HepG2 (cell line): ENCODE results near the gene PALM. TPM values are rescaled to one million over a fixed set of nuclear protein-coding genes. Genes with fewer than 3 reads are reported as not detected.

Experiments
- ATAC-seq: fragments of 200-7000 bp; cut with Tn5 transposase; 3 replicates; pipeline ENCODE4 v1.9.1; 2020; ENCODE audit warnings: mild to moderate bottlenecking, moderate library complexity
- BruUV-seq: library from RNA; stranded (reverse); fragments of 400-500 nt; replicated peaks from 2 replicates; lab custom pipeline; 2021; lab: Mats Ljungman, UMichigan
- CTCF ChIA-PET: fragments of 300-600 bp; formaldehyde crosslinking; extraction: SDS; loops from one replicate; lab custom pipeline; 2021; ENCODE audit warnings: low total read pairs, inconsistent platforms, low intra/inter-chr PET ratio; lab: Yijun Ruan, JAX
- POLR2A ChIA-PET: fragments of 350-600 bp; sonication (Branson Sonifier 250); formaldehyde crosslinking; loops from one replicate; lab custom pipeline; 2020; ENCODE audit warnings: antibody characterized with exemption, inconsistent platforms; lab: Yijun Ruan, JAX
- DNase-seq: peaks from one replicate; pipeline ENCODE4 v3.0.0-alpha.2; 2015; ENCODE audit warnings: low spot score
- FAIRE-seq: peaks from 3 replicates; lab custom pipeline; 2011; peaks lifted over from hg19 to GRCh38; lab: Jason Lieb, UNC
- H2AFZ ChIP-seq: one replicate; pipeline ENCODE4 v1.6.1; 2011; ENCODE audit warnings: low read length, inconsistent platforms
- H3K27ac ChIP-seq: fragments of 300-600 bp; 3 replicates; pipeline ENCODE4 v1.8.0; 2011; ENCODE audit warnings: mixed run types, mild to moderate bottlenecking, mixed read lengths, low read length, inconsistent platforms; ENCODE audit not compliant: insufficient read depth; ENCODE audit errors: extremely low read length
- H3K27me3 ChIP-seq, 2 experiments: fragments of 200-600 bp in 1 of 2; 2 replicates in 1 of 2; 3 replicates in 1 of 2; pipeline versions ENCODE4 v1.6.0 to v1.8.0; 2011; ENCODE audit warnings: low read length in 2 of 2, mild to moderate bottlenecking in 2 of 2, moderate library complexity in 2 of 2, inconsistent platforms in 1 of 2; ENCODE audit not compliant: insufficient read depth in 2 of 2, control insufficient read depth in 1 of 2
- H3K36me3 ChIP-seq, 2 experiments: fragments of 200-600 bp in 1 of 2; replicated peaks in 1 of 2; 2 replicates in 1 of 2; 3 replicates in 1 of 2; pipeline versions ENCODE4 v1.5.1 to v1.8.0; 2011; ENCODE audit warnings: low read length in 2 of 2, inconsistent platforms in 1 of 2; ENCODE audit not compliant: insufficient read depth in 2 of 2, control insufficient read depth in 1 of 2
- H3K4me1 ChIP-seq: 2 replicates; pipeline ENCODE4 v1.5.1; 2012; ENCODE audit warnings: low read length, inconsistent platforms; ENCODE audit not compliant: insufficient read depth
- H3K4me2 ChIP-seq: 2 replicates; pipeline ENCODE4 v1.6.0; 2011; ENCODE audit warnings: low read depth, low read length, inconsistent platforms
- H3K4me3 ChIP-seq, 3 experiments: fragments of 200-600 bp in 1 of 3; sonication (generic), shearing (Covaris generic) in 1 of 3; replicated peaks in 1 of 3; 2 replicates each; pipeline ENCODE4 v1.5.1; 2011 to 2016; ENCODE audit warnings: low read length in 3 of 3, inconsistent platforms in 2 of 3, low read depth in 2 of 3, mild to moderate bottlenecking in 2 of 3, control low read depth in 1 of 3, mixed read lengths in 1 of 3; ENCODE audit not compliant: insufficient read depth in 1 of 3
- H3K79me2 ChIP-seq: one replicate; pipeline ENCODE4 v1.6.1; 2011; ENCODE audit warnings: low read length, inconsistent platforms; ENCODE audit not compliant: insufficient read depth
- H3K9ac ChIP-seq: 2 replicates; pipeline ENCODE4 v1.6.0; 2011; ENCODE audit warnings: mild to moderate bottlenecking, low read depth, low read length, inconsistent platforms; ENCODE audit not compliant: insufficient read depth
- H3K9me3 ChIP-seq: 2 replicates; pipeline ENCODE4 v1.5.1; 2012; ENCODE audit warnings: mild to moderate bottlenecking, low read length
- H4K20me1 ChIP-seq: 2 replicates; pipeline ENCODE4 v1.6.0; 2011; ENCODE audit warnings: inconsistent platforms, mild to moderate bottlenecking, low read length, moderate library complexity; ENCODE audit not compliant: insufficient read depth
- CREB1 ChIP-seq, 2 experiments: fragments of 450-650 bp in 1 of 2; IDR thresholded peaks; 2 replicates each; pipeline ENCODE4 v1.6.1; 2016 to 2017; ENCODE audit warnings: control low read depth in 1 of 2, mild to moderate bottlenecking in 1 of 2, missing compliant biosample characterization in 1 of 2, missing genetic modification characterization in 1 of 2
- DNMT1 ChIP-seq: sonication (generic); formaldehyde crosslinking; IDR thresholded peaks from 2 replicates; pipeline ENCODE4 v1.5.1; 2020; ENCODE audit warnings: mild to moderate bottlenecking, missing genetic modification reagents
- FOSL2 ChIP-seq: sonication (generic); formaldehyde crosslinking; IDR thresholded peaks from 2 replicates; pipeline ENCODE4 v1.4.0; 2020; ENCODE audit warnings: missing genetic modification reagents
- FOXK1 ChIP-seq: sonication (generic); formaldehyde crosslinking; IDR thresholded peaks from 2 replicates; pipeline ENCODE4 v1.4.0; 2020; ENCODE audit warnings: low read depth, missing genetic modification reagents, borderline replicate concordance
- IKZF1 ChIP-seq: fragments of 450-650 bp; IDR thresholded peaks from 2 replicates; pipeline ENCODE4 v1.7.1; 2016
- KAT7 ChIP-seq: IDR thresholded peaks from 2 replicates; pipeline ENCODE4 v1.6.1; 2018; ENCODE audit warnings: borderline replicate concordance, missing compliant biosample characterization
- NFYB ChIP-seq: sonication (generic); formaldehyde crosslinking; IDR thresholded peaks from 2 replicates; pipeline ENCODE4 v1.4.0; 2020; ENCODE audit warnings: missing genetic modification reagents
- NFYC ChIP-seq: IDR thresholded peaks from 2 replicates; pipeline ENCODE4 v1.6.1; 2016; ENCODE audit warnings: missing genetic modification reagents, missing compliant biosample characterization
- PRDM4 ChIP-seq: sonication (generic); formaldehyde crosslinking; IDR thresholded peaks from 2 replicates; pipeline ENCODE4 v1.9.0; 2021; ENCODE audit warnings: missing genetic modification reagents, borderline replicate concordance
- RBAK ChIP-seq: sonication (generic); formaldehyde crosslinking; IDR thresholded peaks from 2 replicates; pipeline ENCODE4 v1.5.1; 2020; ENCODE audit warnings: mild to moderate bottlenecking, missing genetic modification reagents
- SATB2 ChIP-seq: sonication (generic); formaldehyde crosslinking; IDR thresholded peaks from 2 replicates; pipeline ENCODE4 v1.5.0; 2020; ENCODE audit warnings: missing genetic modification reagents
- SP2 ChIP-seq: sonication (generic); formaldehyde crosslinking; IDR thresholded peaks from 2 replicates; pipeline ENCODE4 v1.5.1; 2020; ENCODE audit warnings: mild to moderate bottlenecking, missing genetic modification reagents
- TGIF2 ChIP-seq: IDR thresholded peaks from 2 replicates; pipeline ENCODE4 v1.6.1; 2016; ENCODE audit warnings: control low read depth, missing compliant biosample characterization
- USF2 ChIP-seq, 2 experiments: sonication (generic) in 1 of 2; formaldehyde crosslinking in 1 of 2; IDR thresholded peaks; 2 replicates each; pipeline versions ENCODE4 v1.5.1 to v1.6.1; 2011 to 2020; ENCODE audit warnings: borderline replicate concordance in 1 of 2, low read depth in 1 of 2, low read length in 1 of 2, mild to moderate bottlenecking in 1 of 2, missing genetic modification reagents in 1 of 2, moderate library complexity in 1 of 2
- ZNF619 ChIP-seq: sonication (generic); formaldehyde crosslinking; IDR thresholded peaks from 2 replicates; pipeline ENCODE4 v1.4.0; 2020; ENCODE audit warnings: mild to moderate bottlenecking, missing genetic modification reagents
- ZNF780A ChIP-seq: sonication (generic); formaldehyde crosslinking; IDR thresholded peaks from 2 replicates; pipeline ENCODE4 v1.8.0; 2022; ENCODE audit warnings: mild to moderate bottlenecking, missing genetic modification reagents, moderate library complexity
- in situ Hi-C: cut with HindIII; loops from 2 replicates; pipeline ENCODE4 v1.10.0; 2017; ENCODE audit warnings: low pct_unique_long_range_greater_than_20kb; ENCODE audit not compliant: extremely low pct_ligation_motif_present
- intact Hi-C: fragments of 100-400 bp; cut with micrococcal nuclease; formaldehyde crosslinking; loops from one replicate; pipeline ENCODE4 v1.10.0; 2022; ENCODE audit not compliant: unreplicated experiment
- polyA plus RNA-seq, 8 experiments: library from polyadenylated mRNA; depleted of rRNA in 3 of 8; stranded (reverse) in 7 of 8; unstranded in 1 of 8; fragments of >200 nt; fragmentation: Illumina TruSeq in 4 of 8; extraction: Trizol in 4 of 8; gene quantifications; 2 replicates each; pipeline versions ENCODE4 v1.2.1 to v1.2.3, GENCODE V29; 2011 to 2016; ENCODE audit warnings: low read depth in 4 of 8, missing spikeins in 1 of 8, mixed read lengths in 1 of 8; ENCODE audit not compliant: insufficient read depth in 1 of 8
- total RNA-seq, 5 experiments: library from RNA; depleted of rRNA; stranded (reverse); fragments of >200 nt; fragmentation: Illumina TruSeq; extraction: Trizol; gene quantifications; 2 replicates each; pipeline ENCODE4 v1.2.3, GENCODE V29; 2016; ENCODE audit warnings: low read depth in 1 of 5
- TF ChIP-seq, protein P1 (sequence below): IDR thresholded peaks from 2 replicates; pipeline ENCODE4 v1.6.1; 2016; ENCODE audit warnings: low read depth, borderline replicate concordance
- TF ChIP-seq, protein P2 (sequence below): sonication (generic); formaldehyde crosslinking; IDR thresholded peaks from 2 replicates; pipeline ENCODE4 v1.4.0; 2020; ENCODE audit warnings: mild to moderate bottlenecking, missing genetic modification reagents

Gene PALM
- total and polyA plus RNA-seq, 2 of the 13 experiments (the other 11 are each of a cell fraction or from before 2014, with no cell fraction given) = 4.0 to 9.7 TPM

DNA sequence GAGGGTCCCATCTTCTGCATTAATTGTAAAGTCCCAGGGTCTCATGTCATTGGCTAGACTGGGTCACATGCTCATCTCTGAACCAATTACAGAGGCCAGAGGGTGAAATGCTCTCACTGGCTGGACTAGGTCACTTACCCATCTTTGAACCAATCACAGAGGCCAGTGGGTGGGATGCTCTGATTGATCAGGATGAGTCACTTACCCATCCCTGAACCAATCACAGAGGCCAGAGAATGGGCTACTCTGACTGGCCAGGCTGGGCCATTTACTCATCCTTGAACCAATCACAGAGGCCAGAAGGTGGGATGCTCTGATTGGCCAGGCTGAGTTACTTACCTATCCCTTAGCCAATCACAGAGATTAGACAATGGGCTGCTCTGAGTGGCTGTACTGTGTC lies 47.5 kb downstream of the PALM start:
- DNase-seq (peak; percentile 82), ATAC-seq (peak; percentile 55), FAIRE-seq (peak; percentile 39)
- Histone ChIP-seq H3K9ac (no peak overlapping the region), H2AFZ (no peak overlapping the region), H3K27me3 (no peaks in the 10 kb centered on the region), H4K20me1 (no peaks in the 10 kb centered on the region), H3K9me3 (no peaks in the 10 kb centered on the region; the same call in 1 of the 2 replicates), H3K79me2 (no peaks in the 10 kb centered on the region), H3K4me3 (no peak overlapping the region), H3K36me3 (no peaks in the 10 kb centered on the region), H3K4me2 (no peak overlapping the region), H3K4me1 (peaks cover 37% of the 10 kb centered on the region), H3K27ac (no peak overlapping the region)
- intact Hi-C loops = no loop called here
- ChIA-PET POLR2A (no interaction called here), CTCF (no interaction called here)
- no TSS peak for BruUV-seq
- in situ Hi-C loops = no loop called here
- no peak for TF ChIP-seq FOXK1 (CRISPR knock-in tag)
- TF ChIP-seq, protein P1, sequence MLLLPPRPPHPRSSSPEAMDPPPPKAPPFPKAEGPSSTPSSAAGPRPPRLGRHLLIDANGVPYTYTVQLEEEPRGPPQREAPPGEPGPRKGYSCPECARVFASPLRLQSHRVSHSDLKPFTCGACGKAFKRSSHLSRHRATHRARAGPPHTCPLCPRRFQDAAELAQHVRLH = no peak
- TF ChIP-seq PRDM4 (CRISPR knock-in tag) = no peak
- no peak for TF ChIP-seq ZNF780A (CRISPR knock-in tag)
- TF ChIP-seq FOSL2 (CRISPR knock-in tag) = peak; percentile 65
- TF ChIP-seq TGIF2 (CRISPR knock-in tag) = no peak
- no peak for TF ChIP-seq SATB2 (CRISPR knock-in tag)
- peak; percentile 73 for TF ChIP-seq USF2 (IDR thresholded peaks at IDR 0.05; ENCODE audit: low read depth, low read length)
- peak; percentile 52; the same call in 1 of the 2 replicates for TF ChIP-seq USF2 (CRISPR knock-in tag; IDR thresholded peaks at IDR 0.05; ENCODE audit: borderline replicate concordance)
- TF ChIP-seq RBAK (CRISPR knock-in tag) = no peak
- TF ChIP-seq ZNF619 (CRISPR knock-in tag) = no peak
- no peak for TF ChIP-seq DNMT1
- peak; percentile 55; the same call in 1 of the 2 replicates for TF ChIP-seq SP2
- TF ChIP-seq, protein P2, sequence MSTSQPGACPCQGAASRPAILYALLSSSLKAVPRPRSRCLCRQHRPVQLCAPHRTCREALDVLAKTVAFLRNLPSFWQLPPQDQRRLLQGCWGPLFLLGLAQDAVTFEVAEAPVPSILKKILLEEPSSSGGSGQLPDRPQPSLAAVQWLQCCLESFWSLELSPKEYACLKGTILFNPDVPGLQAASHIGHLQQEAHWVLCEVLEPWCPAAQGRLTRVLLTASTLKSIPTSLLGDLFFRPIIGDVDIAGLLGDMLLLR (CRISPR knock-in tag) = no peak
- no peak for TF ChIP-seq KAT7
- TF ChIP-seq CREB1 (IDR thresholded peaks at IDR 0.05) = no peak
- TF ChIP-seq CREB1 (CRISPR knock-in tag; IDR thresholded peaks at IDR 0.05) = 0 out of 2 replicates have a peak, but pooled peaks have one; percentile 15
- TF ChIP-seq IKZF1 = no peak
- TF ChIP-seq NFYC (CRISPR knock-in tag) = peak; percentile 87
- peak; percentile 78 for TF ChIP-seq NFYB
